Measurements from ENCODE around the gene FRS3.

Gene FRS3

GRCh38 chr6:41779336-41779735 lies 364 bp downstream of the FRS3 start:
- ChIA-PET POLR2A (interaction anchor here (1.0 kb wide), 1 partner anchor 45 kb away, joined by 6 read pairs; no protein-coding TSS in a partner anchor), CTCF (interaction anchor here (0.9 to 10.9 kb wide), 2 partner anchors 46 to 265 kb away, joined by 3 to 192 read pairs; no protein-coding TSS in a partner anchor)
- Histone ChIP-seq H3K27ac (ENCODE audit: extremely low read depth, low read depth, low read length) (no peak overlapping the region; the same call in 1 of the 2 replicates), H3K9me3 (ENCODE audit: control insufficient read depth, insufficient read depth, low read depth, low read length) (no peaks in the 10 kb centered on the region), H3K36me3 (ENCODE audit: control insufficient read depth in 2 of 2, insufficient read depth in 1 of 2, low read length in 2 of 2) (peaks cover 4 to 27% of the 10 kb centered on the region in 2 experiments; a peak in 1 of 3 replicates), H3K4me1 (ENCODE audit: control insufficient read depth, insufficient read depth, low read length) (peaks cover 6% of the 10 kb centered on the region), H3K4me3 (ENCODE audit: low read depth, low read length) (peak overlapping the region; percentile 59)
- TF ChIP-seq ZNF623 (tag by site-specific recombination; IDR thresholded peaks at IDR 0.05), result no peak
- TF ChIP-seq ZNF449 (tag by site-specific recombination; IDR thresholded peaks at IDR 0.05), result no peak
- TF ChIP-seq SP7 (tag by site-specific recombination; IDR thresholded peaks at IDR 0.05), result no peak
- no peak for TF ChIP-seq ZNF266 (tag by site-specific recombination; IDR thresholded peaks at IDR 0.05; ENCODE audit: low read depth)
- no peak for TF ChIP-seq HOXD13 (CRISPR knock-in tag; IDR thresholded peaks at IDR 0.05; ENCODE audit: borderline replicate concordance)
- no peak for TF ChIP-seq RBAK (tag by site-specific recombination; IDR thresholded peaks at IDR 0.05)
- TF ChIP-seq ZNF112 (tag by site-specific recombination; IDR thresholded peaks at IDR 0.05), result no peak
- no peak for TF ChIP-seq ZNF24 (tag by site-specific recombination; IDR thresholded peaks at IDR 0.05)
- no peak for TF ChIP-seq ZNF138 (tag by site-specific recombination; IDR thresholded peaks at IDR 0.05; ENCODE audit: borderline replicate concordance)
- 0 out of 2 replicates have a peak, but pooled peaks have one; percentile 12 for TF ChIP-seq EGR2 (tag by site-specific recombination; IDR thresholded peaks at IDR 0.05; ENCODE audit: low read depth)
- peak; percentile 29; the same call in 1 of the 2 replicates for TF ChIP-seq ZBTB20 (tag by site-specific recombination; IDR thresholded peaks at IDR 0.05)
- no peak for TF ChIP-seq ZNF16 (tag by site-specific recombination; IDR thresholded peaks at IDR 0.05; ENCODE audit: low read depth)
- TF ChIP-seq ZBTB49 (tag by site-specific recombination; IDR thresholded peaks at IDR 0.05; ENCODE audit: low read depth), result no peak
- no peak for TF ChIP-seq ZNF639 (tag by site-specific recombination; IDR thresholded peaks at IDR 0.05)
- TF ChIP-seq ZNF221 (tag by site-specific recombination; IDR thresholded peaks at IDR 0.05; ENCODE audit: borderline replicate concordance), result no peak
- no peak for TF ChIP-seq ZNF645 (tag by site-specific recombination; IDR thresholded peaks at IDR 0.05)
- no peak for TF ChIP-seq ZNF580 (tag by site-specific recombination; IDR thresholded peaks at IDR 0.05)
- no peak for TF ChIP-seq TSHZ1 (tag by site-specific recombination; IDR thresholded peaks at IDR 0.05; ENCODE audit: borderline replicate concordance)
- TF ChIP-seq HOXC10 (CRISPR knock-in tag; IDR thresholded peaks at IDR 0.05), result 0 out of 2 replicates have a peak, but pooled peaks have one; percentile 34
- peak; percentile 60; the same call in 1 of the 2 replicates for TF ChIP-seq ZBTB10 (tag by site-specific recombination; IDR thresholded peaks at IDR 0.05)
